Activated T-cell treated with anti-CD3 and anti-CD28 coated beads for 24 hours (primary cell): ENCODE data around the gene NCOR1.

ENCODE experiments used
- DNase-seq: peaks from one replicate; pipeline ENCODE4 v3.0.0-alpha.2; 2020; ENCODE audit warnings: low read depth

Gene NCOR1

DNA sequence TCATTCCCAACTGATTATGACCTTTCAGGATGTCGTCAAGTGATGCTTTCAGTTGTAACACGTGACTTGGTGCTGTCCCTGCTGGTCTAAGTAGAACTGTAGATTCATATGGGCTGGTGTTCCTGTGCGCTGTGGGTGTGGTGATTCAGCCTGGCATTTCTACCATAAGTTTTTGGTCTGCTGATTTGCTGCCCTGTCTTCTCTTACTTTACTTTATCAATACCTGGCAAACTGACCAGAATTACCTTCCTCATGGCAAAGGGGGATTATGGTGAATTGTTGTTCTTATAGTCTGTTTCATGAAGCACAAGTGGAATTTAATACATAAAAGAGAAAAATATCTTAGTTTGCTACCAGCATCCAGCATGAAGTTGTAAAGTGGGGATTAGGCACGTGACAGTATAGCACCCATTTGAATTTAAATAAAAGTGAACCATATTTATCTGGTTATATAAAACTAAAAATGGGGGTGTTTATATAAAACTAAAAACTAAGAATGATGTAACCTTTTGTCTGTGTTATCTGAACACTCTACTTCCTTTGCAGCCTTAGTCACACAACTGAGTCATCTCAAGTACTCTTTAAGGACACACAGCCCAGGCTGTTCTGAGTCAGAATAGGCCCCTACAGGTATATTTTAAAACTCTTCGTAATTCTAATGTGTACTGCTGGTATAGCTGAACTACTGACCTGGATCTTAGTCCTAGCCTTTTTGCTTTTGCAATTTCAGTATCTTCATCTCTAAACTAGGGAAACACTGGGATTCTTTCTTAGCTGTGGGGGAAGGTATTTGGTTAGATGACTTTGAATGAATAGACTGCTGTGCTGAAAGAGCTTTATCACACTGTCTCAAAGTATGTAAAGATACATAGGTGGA lies 187.4 kb downstream of the NCOR1 start:
- peak; percentile 52 for DNase-seq

DNA sequence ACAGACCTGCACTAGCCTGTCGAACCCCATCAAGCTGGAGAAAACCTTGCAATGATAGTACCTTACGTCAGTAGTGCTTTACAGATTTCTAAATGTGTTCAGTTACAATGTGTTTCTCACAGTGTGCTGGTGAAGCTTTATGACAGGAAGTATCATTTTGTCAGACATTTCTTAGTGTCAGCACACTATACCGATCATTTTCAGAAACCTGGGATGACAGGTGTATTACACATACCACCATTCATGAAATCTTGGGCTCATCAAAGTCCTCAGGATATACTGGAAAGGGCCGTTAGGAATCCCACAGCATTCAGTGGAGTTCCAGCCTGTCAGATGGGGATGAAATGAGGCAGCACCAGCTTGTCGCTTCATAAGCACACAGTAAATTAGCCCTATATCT lies 188.4 kb downstream of the NCOR1 start:
- DNase-seq = no peak

DNA sequence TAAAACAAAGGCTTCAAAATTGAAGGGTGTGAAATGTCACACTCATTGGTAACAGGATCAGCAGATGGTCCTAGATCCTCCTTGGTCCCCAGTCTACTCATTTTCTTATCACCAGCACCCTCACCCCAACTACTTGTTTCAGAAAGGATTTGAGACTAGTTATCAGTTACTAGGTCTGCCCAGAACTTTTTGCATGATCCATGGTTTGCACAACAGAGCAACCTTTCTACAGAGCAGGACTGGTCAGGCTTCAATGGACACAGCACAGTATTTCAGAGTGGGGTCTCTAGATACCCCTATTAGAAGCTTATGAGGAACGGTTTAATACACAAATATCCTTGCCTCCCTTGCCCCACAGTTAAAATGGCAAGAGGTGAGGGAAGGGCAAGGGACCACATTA lies 190.1 kb downstream of the NCOR1 start:
- DNase-seq = no peak

DNA sequence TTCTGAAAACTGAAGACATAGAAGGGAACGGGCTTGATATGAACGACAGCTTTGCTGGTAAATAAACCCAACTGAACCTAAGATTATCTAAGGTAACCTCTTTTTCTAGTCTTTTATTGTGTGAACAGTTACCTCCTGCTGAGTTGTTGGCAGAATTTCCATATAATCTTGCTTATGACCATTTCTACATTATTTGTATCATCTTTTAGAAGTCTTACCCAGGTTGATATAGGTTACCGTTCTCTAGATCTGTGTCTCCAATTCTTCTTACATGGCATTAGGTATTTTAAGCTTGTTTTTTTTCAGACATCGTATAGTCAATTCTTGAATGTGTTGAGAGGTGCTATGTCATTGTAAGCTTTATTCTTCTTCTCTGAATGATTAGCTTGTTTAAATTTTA lies 191.5 kb downstream of the NCOR1 start:
- DNase-seq = no peak

DNA sequence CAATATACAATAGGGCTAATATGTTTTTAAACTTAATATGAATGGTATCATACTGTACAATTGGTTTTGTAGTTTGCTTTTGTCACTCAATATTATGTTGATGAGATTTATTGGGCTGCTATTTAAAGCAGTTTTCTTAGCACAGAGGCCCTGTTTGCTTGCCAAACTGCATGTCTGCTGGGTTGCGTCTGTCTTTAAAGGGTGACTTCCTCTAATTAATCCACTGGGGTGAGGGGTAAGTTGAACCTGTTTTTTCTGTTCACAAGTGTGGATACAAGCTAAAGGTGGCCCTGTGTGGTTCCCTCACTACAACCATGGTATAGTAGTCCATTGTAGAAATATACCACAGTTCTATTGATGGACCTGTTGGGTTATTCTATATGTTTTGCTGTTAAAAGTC lies 196.0 kb downstream of the NCOR1 start:
- DNase-seq = no peak

DNA sequence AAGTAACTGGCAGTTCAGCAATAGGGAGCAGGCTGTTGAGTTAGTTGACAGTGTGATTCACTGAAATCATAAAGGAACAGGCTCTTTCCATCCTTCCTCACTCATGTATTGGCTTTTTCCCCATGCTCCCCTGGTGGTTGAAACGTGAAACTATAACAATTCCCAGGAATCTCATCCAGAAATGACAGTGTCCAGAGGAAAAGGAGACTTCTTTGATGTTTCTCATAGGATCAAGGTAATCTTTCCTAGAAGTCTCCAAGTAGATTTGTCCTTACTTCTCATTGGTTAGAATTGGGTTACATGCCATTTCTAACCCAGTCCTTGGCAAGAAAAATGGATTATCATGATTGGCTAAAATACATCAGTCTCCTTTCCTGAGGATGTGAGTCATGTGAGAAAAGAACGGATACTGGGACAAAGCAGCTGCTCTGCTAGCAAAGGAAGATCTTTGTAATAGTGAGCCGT lies 201.4 kb downstream of the NCOR1 start:
- DNase-seq = no peak

DNA sequence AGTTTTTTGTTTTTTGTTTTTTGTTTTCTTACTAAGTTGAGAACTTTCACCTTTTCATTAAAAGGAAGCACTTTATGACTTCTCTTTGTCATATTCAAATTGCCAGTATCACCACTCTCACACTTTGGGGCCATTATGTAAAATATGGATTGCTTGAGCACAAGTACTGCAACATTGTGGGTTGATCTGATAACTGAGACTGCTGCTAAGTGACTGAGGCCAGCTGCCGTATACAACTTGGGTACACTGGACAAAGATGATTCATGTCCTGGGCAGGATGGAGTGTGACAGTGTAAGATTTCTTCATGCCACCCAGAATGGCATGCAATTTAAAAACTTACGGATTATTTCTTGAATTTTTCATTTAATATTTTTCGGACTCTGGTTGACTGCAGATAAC lies 207.9 kb downstream of the NCOR1 start:
- DNase-seq = no peak

DNA sequence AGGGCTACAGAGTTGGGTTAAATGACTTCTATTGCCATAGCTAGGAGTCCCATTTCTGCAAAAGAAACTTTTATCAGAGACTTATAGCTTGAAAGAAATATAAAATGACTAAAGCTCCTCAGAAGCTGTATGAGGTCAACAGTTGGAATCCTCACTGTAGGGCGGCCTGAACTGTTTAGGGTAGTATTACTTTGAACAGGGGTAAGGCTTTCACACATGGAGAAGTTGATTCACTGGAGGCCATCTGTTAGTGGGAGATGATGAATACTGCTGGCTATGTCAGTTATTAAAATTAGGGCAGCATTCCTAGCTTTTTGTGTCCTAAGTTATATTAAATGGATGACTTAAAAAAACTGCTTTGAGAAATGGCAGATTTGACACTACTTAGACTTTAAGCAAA lies 209.7 kb downstream of the NCOR1 start:
- DNase-seq = no peak

DNA sequence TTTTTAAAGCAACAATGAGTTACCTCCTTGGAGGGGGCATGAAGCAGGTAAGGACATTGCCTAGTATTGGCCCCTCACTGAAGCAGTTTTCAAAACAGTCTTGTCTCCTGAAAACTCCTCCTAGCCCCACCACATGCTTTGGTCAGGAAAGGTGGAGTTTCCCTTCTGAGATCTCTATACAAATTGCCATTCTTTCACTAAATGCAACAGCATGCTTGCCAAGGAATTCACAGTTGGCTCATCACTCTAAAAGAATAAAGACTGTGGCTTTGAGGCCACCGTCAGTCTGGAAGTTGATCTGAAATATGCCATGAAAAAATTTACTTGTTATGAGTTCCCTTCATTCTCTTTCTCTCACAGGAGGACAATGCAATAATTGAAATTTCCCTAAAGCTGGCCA lies 211.5 kb downstream of the NCOR1 start:
- DNase-seq = no peak

DNA sequence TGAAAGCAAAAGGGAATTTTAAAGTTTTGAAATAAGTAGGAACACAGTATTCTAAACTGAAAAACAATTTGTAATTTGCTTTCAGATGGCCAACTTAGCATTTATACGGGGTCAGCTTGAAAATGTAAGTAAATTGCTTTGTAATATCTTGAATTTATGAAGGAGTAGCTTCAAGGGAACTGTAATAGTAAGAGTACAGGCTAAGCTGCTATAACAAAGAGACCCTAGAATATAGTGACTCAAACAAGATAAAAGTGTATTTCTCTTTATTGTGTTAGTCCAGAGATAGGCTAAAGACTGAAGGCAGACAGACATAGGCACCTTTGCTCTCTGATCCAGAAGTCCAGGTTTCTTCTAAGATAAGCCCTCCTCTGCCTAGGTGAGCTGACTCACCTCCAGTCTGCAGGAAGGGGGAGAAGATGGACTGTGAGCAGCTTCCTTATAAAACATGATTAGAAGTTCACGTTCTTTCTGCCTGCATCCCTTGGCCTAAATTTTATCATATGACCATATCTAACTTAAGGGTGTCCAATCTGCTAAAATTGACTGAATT lies 212.6 kb downstream of the NCOR1 start:
- no peak for DNase-seq

DNA sequence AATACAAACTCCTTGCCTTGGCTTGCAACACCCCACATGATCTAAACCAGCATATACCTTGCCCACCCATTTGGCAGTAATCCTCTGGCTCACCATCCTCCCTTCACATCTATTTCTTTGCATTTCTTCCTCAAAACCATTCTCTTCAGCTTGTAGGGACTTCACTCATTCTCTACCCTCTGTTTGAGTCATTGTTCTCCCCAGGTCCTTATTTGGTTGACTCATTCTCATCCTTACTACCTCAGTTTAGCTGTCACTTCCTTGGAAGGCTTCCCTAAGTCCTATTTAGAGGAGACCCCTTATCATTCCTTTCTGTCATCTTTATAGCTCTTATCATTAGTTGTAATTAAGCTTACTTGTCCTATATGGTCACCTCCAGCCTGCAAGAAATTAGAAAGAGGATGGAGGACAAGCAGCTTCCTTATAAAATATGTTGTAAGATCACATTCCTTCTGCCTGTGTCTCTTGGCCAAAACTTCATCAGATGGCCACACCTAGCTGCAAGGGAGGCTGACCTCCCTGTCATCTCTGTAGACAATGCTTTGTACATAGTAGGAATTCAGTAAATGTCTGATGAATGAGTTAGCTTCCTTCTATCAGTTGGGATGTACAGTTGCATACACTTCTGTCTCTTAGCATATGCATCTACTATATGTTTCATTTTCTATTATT lies 214.0 kb downstream of the NCOR1 start:
- no peak for DNase-seq

DNA sequence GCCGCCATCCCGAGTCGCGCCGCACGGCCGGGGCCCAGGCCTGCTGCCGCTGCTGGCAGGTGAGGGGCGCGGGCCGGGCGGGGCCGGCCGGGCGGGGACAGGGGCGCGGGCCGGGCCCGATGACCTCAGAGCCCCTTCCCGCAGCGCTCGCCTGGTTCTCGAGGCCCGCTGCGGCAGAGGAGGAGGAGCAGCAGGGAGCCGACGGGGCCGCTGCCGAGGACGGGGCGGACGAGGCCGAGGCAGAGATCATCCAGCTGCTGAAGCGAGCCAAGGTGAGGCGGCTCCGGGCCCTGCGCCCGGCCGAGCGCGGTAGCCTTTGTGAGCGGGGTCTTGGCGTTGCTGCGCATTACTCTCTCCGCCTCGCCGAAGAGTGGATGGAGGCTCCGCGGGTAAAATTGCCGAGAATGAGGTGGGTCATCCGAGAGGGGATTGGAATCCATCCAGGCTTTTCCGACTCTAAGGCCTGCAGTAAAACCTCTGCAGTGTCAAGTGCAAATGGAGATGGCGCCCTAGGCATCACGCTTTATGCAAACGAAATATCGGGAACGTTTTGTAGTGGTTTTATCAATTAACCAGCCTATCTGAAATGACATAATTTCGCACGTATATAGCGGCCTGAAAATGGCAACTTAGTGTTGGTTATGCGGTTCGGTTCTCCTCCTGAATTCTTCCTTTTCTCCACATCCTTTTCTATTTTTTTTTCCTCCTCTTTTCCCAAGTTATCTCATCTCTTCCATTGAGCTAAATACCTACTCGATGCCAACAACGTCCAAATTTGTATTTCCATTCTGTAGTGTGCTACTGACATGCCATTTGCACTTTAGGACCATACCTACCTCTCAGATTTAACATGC lies 215.1 kb downstream of the NCOR1 start:
- no peak for DNase-seq

DNA sequence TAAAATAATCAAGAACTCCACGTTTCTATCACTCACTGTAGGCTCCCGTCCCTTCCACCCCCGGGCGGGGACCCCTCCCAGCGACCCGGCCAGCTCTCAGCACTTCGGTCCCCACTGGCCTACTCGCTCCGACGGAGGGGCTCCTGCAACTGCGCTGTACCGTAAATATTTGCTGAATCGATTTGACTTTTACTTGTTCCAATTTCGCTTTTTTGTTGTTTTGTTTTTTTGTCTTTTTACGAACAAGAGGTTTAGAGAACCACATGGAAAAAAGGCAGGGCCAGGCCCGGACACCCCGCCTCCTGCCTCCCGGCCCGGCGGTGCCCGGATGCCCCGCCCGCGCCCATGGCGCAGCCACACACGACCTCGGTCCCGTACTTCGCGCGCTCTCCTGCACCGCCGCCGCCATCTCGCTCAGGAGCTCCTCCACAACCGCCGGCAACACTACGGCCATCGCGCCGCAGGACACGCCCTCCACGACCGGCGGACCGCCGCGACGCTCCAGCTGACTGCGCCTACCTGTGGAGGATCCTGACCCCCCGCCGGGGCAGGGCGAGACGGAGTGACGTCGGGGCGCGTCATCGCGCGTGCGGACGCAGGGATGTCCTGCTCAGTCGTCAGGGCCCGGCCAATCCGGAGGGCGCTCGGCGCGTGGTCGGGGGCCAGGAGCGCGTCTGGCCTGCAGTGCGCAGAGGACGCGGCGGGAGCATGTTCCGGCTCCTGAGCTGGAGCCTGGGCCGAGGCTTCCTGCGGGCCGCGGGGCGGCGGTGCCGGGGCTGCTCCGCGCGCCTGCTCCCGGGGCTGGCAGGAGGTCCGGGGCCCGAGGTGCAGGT lies 216.0 kb downstream of the NCOR1 start, which contains the start of the genes TTC19 and ZSWIM7:
Gene TTC19, plus strand, starts transcription at position 684 of the 833 bp plus-strand sequence. Its CDS starts 25 bp downstream, at position 709.
Gene ZSWIM7, minus strand, starts transcription at position 564 of the 833 bp plus-strand sequence. Its CDS starts 110 bp downstream, at position 454.
- DNase-seq = peak; percentile 93

DNA sequence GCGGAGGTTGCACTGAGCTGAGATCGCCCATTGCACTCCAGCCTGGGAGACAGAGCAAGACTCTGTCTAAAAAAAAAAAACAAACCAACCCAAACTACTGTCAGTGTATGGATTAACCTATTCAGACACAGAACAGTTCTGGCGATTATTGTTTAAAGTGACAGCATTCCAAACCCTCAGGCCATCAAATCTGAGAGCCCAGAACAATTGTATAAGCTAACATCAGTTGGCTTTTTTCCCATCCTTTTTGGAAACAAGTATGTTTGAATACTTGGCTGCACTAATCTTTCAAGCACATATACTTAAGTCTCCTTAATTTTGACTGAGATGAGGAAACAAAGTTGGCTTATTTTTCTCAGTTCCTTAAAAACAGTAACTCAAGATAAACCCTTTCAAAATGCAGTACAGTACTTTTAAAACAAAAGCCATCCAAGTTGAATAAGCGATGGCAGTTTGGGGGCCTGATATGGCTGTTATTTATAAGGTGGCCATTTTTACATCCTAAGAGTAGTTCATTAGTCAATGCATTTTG lies 217.2 kb downstream of the NCOR1 start:
- no peak for DNase-seq

DNA sequence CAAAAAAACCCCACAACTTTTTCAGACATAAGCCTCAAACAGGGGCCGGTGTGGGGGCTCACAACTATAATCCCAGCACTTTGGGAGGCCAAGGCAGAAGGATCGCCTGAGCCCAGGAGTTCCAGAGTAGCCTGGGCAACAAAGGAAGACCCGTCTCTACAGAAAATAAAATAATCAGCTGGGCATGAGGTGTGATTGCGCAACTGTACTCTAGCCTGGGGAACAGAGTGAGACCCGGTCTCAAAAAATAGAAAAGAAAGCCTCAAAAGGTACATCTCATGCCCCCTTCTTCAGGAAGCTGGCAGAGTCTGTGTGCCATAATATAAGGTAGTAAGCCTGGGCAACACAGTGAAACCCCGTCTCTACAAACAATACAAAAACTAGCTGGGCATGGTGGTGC lies 219.0 kb downstream of the NCOR1 start:
- no peak for DNase-seq

DNA sequence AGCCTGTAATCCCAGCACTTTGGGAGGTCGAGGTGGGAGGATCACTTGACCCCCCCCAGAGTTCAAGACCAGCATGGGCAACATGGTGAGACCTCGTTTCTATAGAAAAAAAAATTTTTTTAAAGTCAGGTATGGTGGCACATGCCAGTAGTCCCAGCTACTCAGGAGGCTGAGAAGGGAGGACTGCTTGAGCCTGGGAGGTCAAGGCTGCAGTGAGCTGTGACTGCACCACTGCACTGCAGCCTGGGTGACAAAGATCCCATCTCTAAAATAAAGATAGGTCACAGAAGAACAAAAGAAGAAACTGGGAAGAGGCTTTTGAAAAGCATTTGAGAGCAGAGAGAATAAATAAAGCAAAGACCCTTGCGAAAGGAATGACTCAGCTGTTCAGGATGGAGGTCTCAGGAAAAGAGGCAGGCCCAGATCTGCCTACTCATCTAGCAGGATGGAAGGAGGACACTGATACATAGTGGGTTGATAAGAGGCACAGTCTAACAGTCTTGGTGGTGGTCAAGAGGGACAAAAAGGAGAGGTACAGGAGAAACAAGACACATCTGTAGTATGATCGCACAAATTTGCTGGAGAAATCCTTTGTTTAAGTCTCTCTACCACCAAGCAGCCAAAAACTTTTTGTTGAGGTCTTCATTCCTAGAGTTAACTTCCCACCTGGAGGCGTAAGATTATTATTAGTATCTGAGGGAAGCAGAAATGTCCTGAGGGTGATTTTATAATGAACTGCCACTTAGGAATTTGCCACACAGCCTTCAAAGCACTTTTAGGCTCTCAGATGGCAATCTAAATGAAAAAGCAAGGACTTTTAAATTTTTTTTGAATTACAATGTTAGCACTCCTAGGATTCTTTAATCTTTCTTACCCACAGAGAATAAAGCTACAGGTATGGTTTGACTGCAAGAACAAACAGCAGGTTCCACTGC lies 233.4 kb downstream of the NCOR1 start:
- DNase-seq = no peak

DNA sequence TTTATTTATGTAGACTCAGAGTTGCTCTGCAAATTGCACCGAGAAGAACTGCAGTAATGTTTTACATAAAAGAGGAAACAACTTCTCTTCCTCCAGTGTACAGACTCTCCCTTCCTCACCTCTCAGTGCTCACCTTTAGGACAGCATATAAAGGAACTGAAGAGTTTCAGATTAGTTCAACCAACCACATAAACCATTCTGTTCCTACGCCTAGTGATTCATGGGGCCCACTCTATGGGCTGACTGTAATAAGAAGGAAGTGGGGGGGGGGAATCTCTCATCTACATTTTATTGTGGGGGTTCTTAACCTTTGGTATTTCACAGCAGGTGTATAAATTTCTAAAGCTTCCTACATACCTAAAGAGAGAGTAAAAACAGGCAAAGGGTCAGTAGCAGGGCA lies 234.1 kb downstream of the NCOR1 start:
- DNase-seq = peak; percentile 42
